ENCODE results near the gene ERCC4. TPM values are rescaled to one million over a fixed set of nuclear protein-coding genes. Genes with fewer than 3 reads are reported as not detected.

Gene ERCC4
- total RNA-seq, 1 experiment from 2014 or later, result 10.3 TPM

GRCh38 chr16:13957197-13958078 is 37.5 kb downstream of the ERCC4 start:
- DNase-seq (ENCODE audit: unreplicated experiment), result peak; percentile 96
- BruUV-seq (replicated peaks), result no TSS peak
- peak overlapping the region; percentile 64 for H3K4me3 Mint-ChIP-seq (ENCODE audit: unreplicated experiment)
- peak overlapping the region; percentile 72 for H3K27ac Mint-ChIP-seq (ENCODE audit: low read depth, unreplicated experiment)
- intact Hi-C loops (cut with micrococcal nuclease), result loop anchor here (1.0 kb wide), 1 partner anchor 56 kb away; no protein-coding TSS in a partner anchor
- H3K27me3 Mint-ChIP-seq (ENCODE audit: insufficient read depth, unreplicated experiment), result no peaks in the 10 kb centered on the region
- peaks cover 32% of the 10 kb centered on the region for H3K4me1 Mint-ChIP-seq (ENCODE audit: insufficient read depth, unreplicated experiment)
- ChIA-PET CTCF (interaction anchor here (0.6 to 0.9 kb wide), 3 partner anchors 27 to 554 kb away, joined by 3 read pairs; no protein-coding TSS in a partner anchor), POLR2A (interaction anchor here (0.6 to 2.2 kb wide), 11 partner anchors 8 to 1945 kb away, joined by 3 to 8 read pairs (median 3); no protein-coding TSS in a partner anchor)
- no peaks in the 10 kb centered on the region for H3K9me3 Mint-ChIP-seq (ENCODE audit: unreplicated experiment)
- no peaks in the 10 kb centered on the region for H3K36me3 Mint-ChIP-seq (ENCODE audit: insufficient read depth, unreplicated experiment)
- TF ChIP-seq CTCF (IDR thresholded peaks at IDR 0.05; ENCODE audit: unreplicated experiment), result no peak

GRCh38 chr16:13958474-13958873 is 38.5 kb downstream of the ERCC4 start:
- TF ChIP-seq CTCF (IDR thresholded peaks at IDR 0.05; ENCODE audit: unreplicated experiment), result no peak
- Mint-ChIP-seq H3K4me3 (ENCODE audit: unreplicated experiment) (no peak overlapping the region), H3K9me3 (ENCODE audit: unreplicated experiment) (no peaks in the 10 kb centered on the region), H3K27me3 (ENCODE audit: insufficient read depth, unreplicated experiment) (no peaks in the 10 kb centered on the region), H3K36me3 (ENCODE audit: insufficient read depth, unreplicated experiment) (no peaks in the 10 kb centered on the region), H3K4me1 (ENCODE audit: insufficient read depth, unreplicated experiment) (peaks cover 32% of the 10 kb centered on the region), H3K27ac (ENCODE audit: low read depth, unreplicated experiment) (peak overlapping the region; percentile 72)
- no TSS peak for BruUV-seq (replicated peaks)
- POLR2A ChIA-PET, result interaction anchor here (0.5 to 2.2 kb wide), 6 partner anchors 9 to 410 kb away, joined by 3 to 8 read pairs (median 3); no protein-coding TSS in a partner anchor
- intact Hi-C loops (cut with micrococcal nuclease), result no loop called here
- no peak for DNase-seq (ENCODE audit: unreplicated experiment)
- CTCF ChIA-PET, result no interaction called here

- BruUV-seq (replicated peaks), result no TSS peak
- Mint-ChIP-seq H3K27me3 (ENCODE audit: insufficient read depth, unreplicated experiment) (no peaks in the 10 kb centered on the region), H3K27ac (ENCODE audit: low read depth, unreplicated experiment) (no peak overlapping the region), H3K9me3 (ENCODE audit: unreplicated experiment) (no peaks in the 10 kb centered on the region), H3K36me3 (ENCODE audit: insufficient read depth, unreplicated experiment) (no peaks in the 10 kb centered on the region), H3K4me3 (ENCODE audit: unreplicated experiment) (no peak overlapping the region), H3K4me1 (ENCODE audit: insufficient read depth, unreplicated experiment) (peaks cover 32% of the 10 kb centered on the region)
- TF ChIP-seq CTCF (IDR thresholded peaks at IDR 0.05; ENCODE audit: unreplicated experiment), result no peak
- ChIA-PET POLR2A (no interaction called here), CTCF (no interaction called here)
- no peak for DNase-seq (ENCODE audit: unreplicated experiment)
- intact Hi-C loops (cut with micrococcal nuclease), result no loop called here
Observed at GRCh38 chr16:13959626-13960025, 39.7 kb downstream of the ERCC4 start.

GRCh38 chr16:13961099-13961811 is 41.3 kb downstream of the ERCC4 start:
- CTCF ChIA-PET, result interaction anchor here (0.7 kb wide), 1 partner anchor 101 kb away, joined by 3 read pairs; no protein-coding TSS in a partner anchor
- POLR2A ChIA-PET, result no interaction called here
- Mint-ChIP-seq H3K4me3 (ENCODE audit: unreplicated experiment) (no peak overlapping the region), H3K4me1 (ENCODE audit: insufficient read depth, unreplicated experiment) (peaks cover 23% of the 10 kb centered on the region), H3K36me3 (ENCODE audit: insufficient read depth, unreplicated experiment) (no peaks in the 10 kb centered on the region), H3K9me3 (ENCODE audit: unreplicated experiment) (no peaks in the 10 kb centered on the region), H3K27me3 (ENCODE audit: insufficient read depth, unreplicated experiment) (no peaks in the 10 kb centered on the region), H3K27ac (ENCODE audit: low read depth, unreplicated experiment) (no peak overlapping the region)
- no TSS peak for BruUV-seq (replicated peaks)
- TF ChIP-seq CTCF (IDR thresholded peaks at IDR 0.05; ENCODE audit: unreplicated experiment), result no peak
- intact Hi-C loops (cut with micrococcal nuclease), result no loop called here
- DNase-seq (ENCODE audit: unreplicated experiment), result peak; percentile 25

Data from MCF 10A (cell line).